Midbrain (tissue), 1 donor: ENCODE results near the gene PGM2L1.
A peak's percentile ranks its signal among the peaks of the same experiment; 100 is the strongest.
"Not testable (repeated sequence)": the region's sequence is repeated elsewhere in the genome, so short reads cannot be mapped to it uniquely, and the experiment has no call there.

Experiments used
- DNase-seq: peaks from one replicate; lab custom pipeline; 2025; lab: John Stamatoyannopoulos, UW

Gene PGM2L1

DNA sequence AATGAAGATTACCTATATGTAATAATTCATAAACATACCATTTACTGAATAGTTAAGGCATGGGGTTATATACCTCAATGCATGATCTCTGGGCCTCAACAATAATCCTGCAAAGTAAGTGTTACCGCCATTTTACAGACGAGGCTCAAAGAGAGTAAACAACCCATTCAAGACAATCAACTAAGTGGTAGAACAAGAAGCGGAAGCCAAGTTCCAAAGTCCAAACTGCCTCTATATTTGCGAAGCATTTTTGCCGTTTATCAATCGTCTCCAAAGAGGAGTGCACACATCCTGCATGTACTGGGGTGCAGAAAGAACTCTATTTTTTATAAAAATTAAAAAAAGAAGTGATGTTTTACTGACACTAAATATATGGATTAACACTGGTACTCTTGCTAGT lies 59.3 kb downstream of the PGM2L1 start:
- DNase-seq = no peak

DNA sequence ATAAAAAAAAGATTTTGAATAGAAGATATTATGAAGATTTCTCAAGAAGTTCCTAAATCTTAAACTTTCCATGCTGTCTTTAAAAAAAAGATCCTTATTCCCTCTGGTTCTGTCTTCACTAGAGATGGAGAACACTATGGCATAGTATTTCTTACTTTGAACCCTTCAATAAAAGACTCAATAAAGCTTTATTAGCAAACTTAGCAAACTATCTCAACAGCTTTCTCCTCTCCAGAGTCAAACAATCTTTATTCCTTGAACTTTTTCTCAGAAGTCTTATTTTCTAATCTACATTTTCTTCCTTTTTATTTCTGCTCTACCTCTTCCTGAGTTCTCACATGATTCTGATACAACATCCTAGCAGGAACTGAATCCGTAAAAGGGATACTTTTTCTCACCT lies 65.0 kb downstream of the PGM2L1 start:
- no peak for DNase-seq

GRCh38 chr11:74332291-74332690 lies 65.9 kb downstream of the PGM2L1 start:
- no peak for DNase-seq

DNA sequence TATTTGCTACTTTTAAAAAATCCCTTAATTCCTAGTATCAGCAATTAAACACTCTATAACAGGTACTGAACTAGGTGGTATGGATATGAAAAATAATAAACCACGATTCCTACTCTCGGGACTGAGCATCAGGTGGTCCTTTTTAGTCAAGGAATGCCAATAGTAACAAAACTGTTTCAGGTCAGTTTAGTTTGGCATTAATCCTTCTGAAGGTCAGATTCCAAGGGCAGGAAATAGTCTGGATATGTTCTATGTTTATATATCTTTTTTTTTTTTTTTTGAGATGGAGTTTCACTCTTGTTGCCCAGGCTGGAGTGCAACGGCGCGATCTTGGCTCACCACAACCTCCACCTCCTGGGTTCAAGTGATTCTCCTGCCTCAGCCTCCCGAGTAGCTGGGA lies 67.2 kb downstream of the PGM2L1 start:
- not testable (repeated sequence) for DNase-seq

DNA sequence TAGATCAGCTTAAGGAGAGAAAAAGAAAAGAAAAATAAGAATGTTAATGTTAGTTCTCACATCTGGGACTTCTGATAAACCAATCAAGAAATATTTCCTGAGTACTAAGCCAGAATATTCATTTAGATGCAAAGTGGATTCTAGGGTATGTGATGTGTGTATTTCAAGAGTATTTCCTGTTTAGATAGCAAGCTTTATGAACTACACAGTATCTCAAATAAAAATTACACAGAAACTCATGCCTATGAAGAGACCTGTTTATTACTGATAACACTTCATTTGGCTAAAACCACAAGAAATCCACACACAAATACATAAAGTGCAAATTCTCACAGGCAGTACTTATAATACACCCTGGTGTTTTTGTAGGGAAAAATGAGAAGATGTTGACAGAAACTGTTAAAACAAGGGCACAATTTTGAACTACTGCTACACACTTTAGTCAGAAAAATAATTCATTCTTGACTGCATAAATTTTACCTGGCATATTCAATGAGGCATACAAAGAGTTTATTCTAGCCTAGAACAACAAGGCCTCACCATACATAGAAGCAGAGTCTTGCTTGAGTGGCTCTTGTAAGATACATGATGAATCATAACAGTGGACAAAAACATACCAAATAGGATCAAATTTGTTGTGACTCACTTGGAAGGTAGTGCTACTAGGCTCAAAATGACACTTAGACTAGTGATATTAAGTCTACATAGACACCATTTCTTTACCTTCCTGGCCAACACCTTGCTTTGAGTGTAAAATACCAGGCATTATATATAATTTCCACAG lies 68.0 kb downstream of the PGM2L1 start:
- no peak for DNase-seq

- DNase-seq = no peak
Measured at GRCh38 chr11:74327076-74327475, 71.2 kb downstream of the PGM2L1 start.

- DNase-seq = no peak
Measured at GRCh38 chr11:74326665-74327064, 71.6 kb downstream of the PGM2L1 start.

- peak; percentile 65 for DNase-seq
Measured at GRCh38 chr11:74325649-74326645, 72.3 kb downstream of the PGM2L1 start.

GRCh38 chr11:74322667-74323066 lies 75.6 kb downstream of the PGM2L1 start:
- DNase-seq = no peak

- no peak for DNase-seq
Measured at GRCh38 chr11:74321487-74322188, 76.6 kb downstream of the PGM2L1 start.

GRCh38 chr11:74320538-74320937 lies 77.7 kb downstream of the PGM2L1 start:
- no peak for DNase-seq

- no peak for DNase-seq
Measured at GRCh38 chr11:74319139-74319816, 79.0 kb downstream of the PGM2L1 start.

DNA sequence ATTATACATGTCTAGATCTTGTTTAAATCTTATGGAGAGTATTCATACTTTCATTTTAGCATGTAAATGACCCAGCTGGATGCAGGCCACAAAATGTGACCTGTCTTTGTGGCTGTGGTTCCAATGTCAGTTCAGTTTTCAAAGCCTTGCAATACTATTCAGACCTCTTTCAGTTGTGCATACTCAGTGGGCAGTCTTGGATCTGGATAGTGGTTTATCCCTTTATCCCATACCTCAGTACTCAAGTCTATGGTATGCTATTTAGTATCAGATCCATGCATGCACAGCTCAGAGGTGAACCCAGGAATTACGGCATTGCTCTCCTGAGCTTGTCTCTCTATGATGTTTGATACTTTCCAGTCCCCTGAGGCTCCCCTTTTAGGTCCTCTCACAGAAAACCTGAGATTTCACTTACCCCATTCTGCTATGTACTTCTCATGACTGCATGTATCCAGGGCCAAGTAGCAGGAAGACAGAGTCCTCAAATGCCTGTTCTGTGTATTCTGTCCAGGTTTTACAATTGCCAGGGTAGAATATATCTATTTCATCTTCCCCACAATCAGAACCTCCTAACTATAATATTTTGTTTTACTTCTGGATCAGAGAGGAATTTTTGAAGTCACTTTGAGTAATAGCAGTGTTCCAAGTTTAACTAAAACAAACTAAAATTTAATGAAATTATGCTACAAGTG lies 79.8 kb downstream of the PGM2L1 start:
- no peak for DNase-seq

GRCh38 chr11:74316772-74317505 lies 81.3 kb downstream of the PGM2L1 start:
- no peak for DNase-seq

GRCh38 chr11:74312326-74312725 lies 85.9 kb downstream of the PGM2L1 start:
- no peak for DNase-seq

DNA sequence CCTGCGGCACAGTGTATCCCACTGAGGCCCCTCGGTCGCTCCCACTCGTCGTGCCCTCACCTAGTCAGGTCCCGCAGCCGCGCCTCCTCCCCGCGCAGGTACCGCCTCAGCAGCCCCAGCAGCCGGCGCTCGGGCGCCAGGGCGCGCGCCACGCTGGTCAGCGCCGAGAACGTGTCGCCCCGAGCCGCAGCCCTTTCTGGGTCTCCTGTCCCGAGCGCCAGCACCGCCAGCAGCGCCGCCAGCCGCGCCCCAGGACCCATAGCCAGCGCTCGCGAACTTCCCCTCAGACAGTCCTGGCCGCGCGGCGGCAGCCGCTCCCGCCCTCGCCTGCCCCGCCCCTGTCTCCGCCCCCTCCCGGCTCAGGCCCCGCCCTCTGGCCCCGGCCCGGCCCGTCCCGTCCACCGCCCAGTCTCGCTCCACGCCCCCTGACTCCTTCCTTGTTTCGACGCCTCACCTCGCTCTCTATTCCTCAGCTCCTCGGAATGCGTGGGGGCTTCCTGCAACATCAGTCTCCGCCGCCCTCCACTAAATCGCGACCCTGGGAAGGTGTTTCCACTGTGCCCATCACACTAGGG lies 86.8 kb downstream of the PGM2L1 start, which contains the start of gene P4HA3:
P4HA3 (minus strand) TSS at position 289 of the 575 bp plus-strand sequence; CDS start at position 260, 29 bp downstream.
- no peak for DNase-seq

DNA sequence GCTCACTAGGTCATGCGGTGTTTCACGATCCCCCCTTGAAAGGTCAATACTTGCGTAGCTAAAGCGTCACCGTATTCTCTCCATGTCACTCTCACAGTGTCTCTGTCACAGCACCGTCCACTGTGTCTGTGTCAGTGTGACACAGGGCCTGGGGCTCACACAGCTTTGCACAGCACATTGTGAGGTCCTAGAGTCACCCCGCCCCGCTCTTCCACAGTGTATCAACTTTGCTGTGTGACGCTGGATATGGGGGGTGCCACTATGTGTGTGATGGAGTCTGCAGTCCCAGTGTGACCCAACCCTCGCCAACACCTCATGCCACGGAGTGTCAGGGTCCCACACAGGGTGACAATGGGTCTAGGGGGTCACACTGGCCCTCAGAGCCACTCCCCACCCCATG lies 87.4 kb downstream of the PGM2L1 start:
- DNase-seq = no peak

DNA sequence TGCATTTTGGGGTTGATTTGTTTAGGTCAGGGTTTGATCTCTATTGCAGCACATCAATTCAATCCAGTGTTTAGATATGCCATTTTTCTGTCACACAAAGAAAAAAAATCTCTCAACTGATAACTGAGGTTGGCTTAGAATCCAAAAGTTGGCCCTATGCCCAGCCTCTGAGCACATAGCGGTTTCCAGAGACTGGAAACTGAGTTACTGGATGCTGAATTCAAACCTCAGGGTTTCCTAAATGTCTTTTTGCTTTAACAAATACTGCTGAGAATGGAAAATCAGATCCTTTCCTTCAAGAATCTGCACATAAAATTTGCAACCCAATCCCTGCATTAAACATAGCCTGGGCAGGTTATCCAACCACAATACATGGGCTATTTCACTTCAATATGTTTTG lies 90.8 kb downstream of the PGM2L1 start:
- DNase-seq = no peak

DNA sequence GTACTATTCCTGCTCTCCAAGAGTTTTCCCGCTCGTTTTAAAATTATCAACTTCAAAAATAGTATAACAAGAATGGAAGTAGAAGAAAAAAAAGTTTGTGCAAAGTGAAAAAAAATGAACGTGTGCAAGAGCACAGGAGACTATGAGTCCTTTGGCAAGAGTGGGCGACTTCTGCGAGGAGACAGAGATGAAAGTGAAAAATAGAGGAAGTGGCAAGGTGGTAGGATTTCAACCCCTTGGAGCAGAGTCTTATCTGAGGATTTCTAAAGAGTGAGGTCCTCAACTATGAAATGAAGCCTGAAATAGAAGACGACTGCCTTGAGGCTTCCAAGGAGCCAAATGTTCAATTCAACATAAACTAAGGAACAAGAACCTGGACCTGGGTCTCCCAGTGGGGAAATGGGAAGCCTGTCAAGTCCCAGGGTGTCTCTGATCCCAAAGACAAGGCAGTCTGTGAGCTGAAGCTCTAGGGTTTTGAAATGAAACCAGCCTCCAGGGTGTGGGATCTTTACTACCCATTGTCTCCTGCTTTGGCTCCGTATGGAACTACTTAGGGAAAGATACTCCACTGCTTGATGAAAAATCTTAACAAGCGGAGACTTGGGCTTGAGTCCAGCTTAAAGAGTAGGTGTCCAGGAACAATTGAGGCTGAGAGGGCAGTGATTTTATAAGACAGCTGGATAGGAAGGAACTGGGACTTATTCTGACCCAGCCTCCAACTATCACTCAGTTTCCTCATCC lies 91.6 kb downstream of the PGM2L1 start:
- no peak for DNase-seq
